Fibroblast of peridontal ligament (primary cell): Measurements from ENCODE around the gene ADAMTS19.

ENCODE experiments used
- DNase-seq: peaks from one replicate; pipeline ENCODE4 v3.0.0-alpha.2; 2010; ENCODE audit errors: extremely low read depth

ADAMTS19 gene

GRCh38 chr5:129760636-129761325 is 300.7 kb downstream of the ADAMTS19 start:
- DNase-seq = no peak

GRCh38 chr5:129763651-129764050 is 303.6 kb downstream of the ADAMTS19 start:
- no peak for DNase-seq

- no peak for DNase-seq
Measured at GRCh38 chr5:129766798-129767197, 306.7 kb downstream of the ADAMTS19 start.

GRCh38 chr5:129767927-129768380 is 307.9 kb downstream of the ADAMTS19 start:
- peak; percentile 96 for DNase-seq

- DNase-seq = no peak
Measured at GRCh38 chr5:129768735-129769134, 308.6 kb downstream of the ADAMTS19 start.

GRCh38 chr5:129770024-129770820 is 310.1 kb downstream of the ADAMTS19 start:
- DNase-seq = no peak

- peak; percentile 72 for DNase-seq
Measured at GRCh38 chr5:129771058-129771838, 311.1 kb downstream of the ADAMTS19 start.

- no peak for DNase-seq
Measured at GRCh38 chr5:129773376-129773775, 313.3 kb downstream of the ADAMTS19 start.

GRCh38 chr5:129781594-129781993 is 321.5 kb downstream of the ADAMTS19 start:
- no peak for DNase-seq
